Endometrium (tissue), 2 donors: ENCODE results near the gene GPHA2.

Source experiments
- FAIRE-seq: peaks from 2 replicates; lab custom pipeline; 2012; peaks lifted over from hg19 to GRCh38; lab: Jason Lieb, UNC
- donor health status: control.
- donor health status: control.

The GPHA2 gene

DNA sequence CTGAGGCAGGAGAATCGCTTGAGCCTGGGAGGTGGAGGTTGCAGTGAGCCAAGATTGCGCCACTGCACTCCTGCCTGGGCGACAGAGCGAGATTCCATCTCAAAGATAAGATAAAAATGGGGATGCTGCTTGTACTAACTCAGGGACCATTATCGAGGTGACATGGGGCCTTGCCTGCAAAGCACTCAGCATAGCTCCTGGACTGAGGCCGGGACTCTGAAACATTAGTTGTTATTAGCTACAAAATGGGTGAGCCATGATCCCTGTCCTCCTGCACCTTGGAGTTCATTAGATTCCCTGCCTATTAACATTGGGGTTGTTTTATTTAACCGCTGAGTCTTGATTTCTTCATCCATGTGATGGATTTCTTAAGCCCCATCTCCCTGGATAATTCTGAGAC is 6.1 kb downstream of the GPHA2 start:
- no peak for FAIRE-seq

DNA sequence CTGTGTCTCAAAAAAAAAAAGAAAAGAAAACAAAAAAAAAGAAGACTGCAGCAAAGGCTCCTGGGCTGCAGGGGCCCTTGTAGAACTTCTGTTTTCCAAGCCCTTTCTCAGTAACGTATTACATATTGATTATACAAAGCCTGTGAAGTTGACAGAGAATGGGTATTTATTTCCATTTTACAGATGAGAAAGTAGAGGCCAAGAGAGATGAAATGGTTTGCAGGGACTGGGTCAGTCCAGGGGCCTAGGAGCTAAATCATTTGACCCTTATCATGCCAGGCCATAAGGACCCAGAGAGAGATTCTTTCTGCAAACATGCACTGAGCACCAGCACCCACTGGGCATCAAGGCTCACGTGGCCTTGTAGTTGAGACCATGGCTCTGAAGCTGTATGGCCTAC is 6.7 kb downstream of the GPHA2 start:
- no peak for FAIRE-seq

DNA sequence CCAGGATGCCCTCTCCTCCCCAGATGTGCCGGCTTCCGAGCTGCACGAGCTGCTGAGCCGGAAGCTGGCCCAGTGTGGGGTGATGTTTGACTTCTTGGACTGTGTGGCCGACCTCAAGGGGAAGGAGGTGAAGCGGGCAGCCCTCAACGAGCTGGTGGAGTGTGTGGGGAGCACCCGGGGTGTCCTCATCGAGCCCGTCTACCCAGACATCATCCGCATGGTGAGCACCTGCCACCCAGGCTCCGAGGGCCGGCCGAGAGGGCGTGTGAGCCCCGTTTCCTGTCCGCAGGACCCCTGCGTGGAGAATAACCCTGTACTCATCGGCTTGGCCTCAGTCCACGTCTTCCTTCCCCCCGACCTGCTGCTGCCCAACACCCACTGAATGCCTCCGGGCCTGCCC is 9.0 kb downstream of the GPHA2 start:
- no peak for FAIRE-seq

DNA sequence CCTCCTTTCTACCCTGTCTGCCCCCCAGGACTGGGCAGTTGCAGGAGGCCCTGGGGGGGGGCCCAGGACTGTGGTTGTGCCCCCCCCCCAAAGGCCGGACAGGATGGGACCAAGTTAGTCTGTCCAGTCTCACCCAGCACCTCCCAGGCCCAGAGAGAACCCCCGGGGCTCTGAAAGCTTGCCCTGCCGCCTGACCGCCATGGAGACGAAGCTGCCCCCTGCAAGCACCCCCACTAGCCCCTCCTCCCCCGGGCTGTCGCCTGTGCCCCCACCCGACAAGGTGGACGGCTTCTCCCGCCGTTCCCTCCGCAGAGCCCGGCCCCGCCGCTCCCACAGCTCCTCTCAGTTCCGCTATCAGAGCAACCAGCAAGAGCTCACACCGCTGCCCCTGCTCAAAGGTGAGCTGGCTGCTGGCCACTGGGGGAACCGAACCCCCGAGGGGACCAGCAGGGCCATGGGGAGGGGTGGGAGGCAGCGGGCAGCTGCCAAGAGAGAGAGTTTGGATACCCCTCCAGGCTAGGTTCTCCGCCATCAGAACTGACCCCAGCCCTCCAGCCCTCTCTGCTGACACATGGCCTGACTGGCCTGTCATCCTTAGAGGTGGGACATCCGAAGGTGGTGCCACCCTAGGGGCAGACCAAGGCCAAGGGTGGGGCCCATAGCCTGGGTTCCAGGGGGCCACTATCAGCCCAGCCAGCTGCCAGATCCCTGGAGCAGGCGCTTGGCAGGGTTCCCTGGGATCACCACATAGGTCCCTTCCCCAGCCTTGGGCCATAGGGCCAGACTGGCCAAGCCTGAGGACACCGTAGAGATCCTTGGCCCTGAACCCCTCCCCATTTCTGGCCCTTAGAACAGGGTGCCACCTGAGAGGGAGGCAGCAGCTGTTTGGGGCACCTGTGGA is 9.9 kb downstream of the GPHA2 start:
- no peak for FAIRE-seq

DNA sequence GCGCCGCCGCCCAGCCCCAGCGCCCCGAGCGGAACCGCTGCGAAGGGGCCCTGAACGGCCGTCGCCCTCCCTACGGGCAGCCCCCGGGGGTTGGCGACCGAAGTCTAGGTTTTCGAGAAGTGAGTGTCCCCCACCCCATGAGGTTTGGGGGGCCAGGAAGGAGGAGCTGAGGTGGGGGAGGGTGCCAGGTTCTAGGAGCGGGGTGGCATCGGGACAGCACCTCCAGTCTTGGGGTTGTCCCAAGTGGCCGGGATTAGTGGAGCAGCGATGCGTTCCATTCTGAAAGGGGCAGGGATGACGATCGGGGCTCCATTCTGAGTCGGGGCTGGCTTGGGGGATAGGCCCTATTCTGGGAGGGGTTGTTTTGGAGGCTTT is 10.8 kb downstream of the GPHA2 start:
- no peak for FAIRE-seq

DNA sequence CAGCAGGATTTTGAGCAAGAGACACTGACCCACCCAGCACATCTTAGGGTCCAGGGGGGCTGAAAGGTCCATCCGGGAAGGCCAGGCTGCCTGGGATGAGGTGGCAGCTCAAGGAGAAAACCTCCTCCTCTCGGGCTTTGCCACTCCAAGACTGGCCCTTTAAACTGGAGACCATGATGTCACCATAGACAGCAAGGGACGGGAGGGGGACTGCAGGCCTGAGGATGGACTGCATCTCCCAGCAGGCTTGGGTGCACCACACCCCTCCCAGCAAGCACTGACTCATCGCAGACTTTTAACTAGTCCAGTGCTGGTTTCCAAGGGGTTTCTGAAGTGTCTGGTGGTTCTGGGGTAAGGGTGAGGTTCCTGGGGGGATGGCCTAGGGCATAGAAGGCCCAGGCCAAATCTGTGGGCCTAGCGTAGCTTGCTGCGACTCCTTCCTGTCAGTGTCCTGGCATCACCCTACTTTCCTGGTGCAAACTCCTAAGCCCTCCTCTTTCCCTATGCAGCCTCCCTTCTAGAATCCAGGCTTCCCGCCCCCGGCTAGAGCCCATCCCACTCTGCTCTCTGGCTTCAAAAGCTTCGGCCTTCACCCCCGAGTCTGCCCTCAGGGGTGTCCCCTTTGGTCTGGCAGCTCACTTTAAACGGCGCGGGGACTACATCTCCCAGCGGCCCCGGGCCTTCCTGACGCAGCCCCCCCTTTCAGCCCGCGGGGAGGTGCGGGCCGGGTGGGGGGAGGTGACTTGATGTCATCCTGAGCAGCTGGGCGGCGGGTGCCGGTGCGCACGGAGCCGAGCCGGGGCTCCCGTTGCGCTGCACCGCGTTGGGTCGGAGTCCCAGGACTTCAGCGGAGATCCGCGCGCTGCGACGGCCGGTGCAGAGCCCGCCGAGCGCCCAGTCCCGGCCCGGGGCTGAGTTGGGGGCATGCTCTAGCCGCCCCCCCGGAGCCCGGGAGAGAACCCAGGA is 11.5 kb downstream of the GPHA2 start, which contains the start of gene PPP2R5B:
PPP2R5B (plus strand) TSS at position 746 of the 966 bp plus-strand sequence. CDS start 1,046 bp downstream, outside the sequence.
- peak; percentile 66 for FAIRE-seq

DNA sequence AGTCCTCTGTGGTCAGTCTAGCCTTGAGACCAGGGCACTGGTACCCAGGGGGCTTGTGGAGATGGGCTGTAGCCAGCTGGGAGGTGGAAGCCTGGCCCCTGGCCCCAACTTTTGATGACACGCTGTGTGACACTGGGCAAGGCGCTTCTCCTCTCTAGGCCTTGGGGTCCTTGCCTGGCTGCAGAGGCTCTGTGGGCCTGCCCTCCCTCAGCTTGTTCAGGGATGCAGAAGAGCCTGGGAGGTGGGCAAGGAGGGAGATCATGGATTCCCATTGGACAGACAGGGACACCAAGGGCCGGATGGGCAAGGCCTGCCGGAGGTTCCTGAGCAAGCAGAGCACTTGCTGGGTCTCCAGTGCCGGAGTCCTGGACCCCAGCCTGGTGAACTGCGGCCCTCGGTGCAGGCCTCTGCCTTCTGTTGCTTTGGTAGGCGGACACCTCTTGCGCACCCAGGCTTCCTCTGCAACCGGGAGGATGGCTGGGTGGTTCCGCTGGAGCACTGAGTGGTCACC is 12.5 kb downstream of the GPHA2 start:
- FAIRE-seq, result no peak

DNA sequence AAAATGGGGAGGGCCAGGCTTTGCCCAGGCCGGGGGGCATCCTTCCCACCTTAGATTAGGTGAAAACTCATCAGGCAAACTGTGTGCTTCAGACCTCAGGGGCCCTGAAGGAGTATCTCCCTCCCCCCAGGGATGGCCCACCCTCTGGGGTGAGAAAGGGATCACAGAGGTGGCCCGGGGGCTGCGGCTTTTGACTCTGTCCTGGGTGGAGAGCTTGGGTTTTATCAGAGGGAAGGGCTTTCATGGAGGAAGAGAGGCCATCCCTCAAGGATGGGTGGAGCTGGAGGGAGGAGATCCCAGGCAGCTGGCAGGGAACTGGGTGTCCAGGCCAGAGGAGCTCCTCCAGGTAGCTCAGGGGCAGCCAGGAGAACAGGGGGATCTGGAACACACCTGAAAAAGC is 14.3 kb downstream of the GPHA2 start:
- no peak for FAIRE-seq

DNA sequence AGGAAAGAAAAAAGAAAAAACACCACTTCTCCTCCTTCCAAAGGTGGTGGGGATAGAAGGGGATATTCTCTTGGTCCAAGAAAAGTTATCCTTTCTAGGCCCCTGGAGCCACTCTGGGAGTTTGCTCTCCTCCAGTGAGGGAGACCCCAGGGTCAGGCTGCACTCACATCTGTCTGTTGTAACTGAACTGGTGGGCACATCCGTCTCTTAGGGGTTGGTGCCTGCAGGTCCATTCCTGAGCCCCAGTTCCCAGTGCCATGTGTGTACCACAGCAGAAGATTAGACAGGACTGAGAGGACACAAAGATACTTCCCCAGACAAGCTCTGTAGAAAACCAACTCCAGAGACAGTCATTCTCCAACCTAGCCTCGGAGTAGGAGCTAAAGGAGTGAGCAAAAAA is 15.6 kb downstream of the GPHA2 start:
- no peak for FAIRE-seq

DNA sequence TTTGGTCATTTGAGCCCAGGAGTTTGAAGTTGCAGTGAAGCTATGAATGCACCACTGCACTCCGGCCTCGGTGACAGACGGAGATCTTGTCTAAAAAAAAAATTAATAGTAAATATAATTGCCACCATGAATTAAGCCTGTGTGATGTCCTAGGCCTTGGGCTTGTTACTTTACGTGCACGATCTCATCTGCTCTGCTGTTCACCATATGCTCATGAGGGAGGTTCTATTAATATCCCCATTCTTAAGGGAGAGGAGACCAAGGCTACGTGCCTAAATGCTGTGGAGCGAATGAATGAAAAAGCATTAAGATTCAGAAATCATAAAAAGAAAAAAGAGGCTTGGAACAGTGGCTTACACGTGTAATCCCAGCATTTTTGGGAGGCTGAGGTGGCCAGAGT is 16.1 kb downstream of the GPHA2 start:
- no peak for FAIRE-seq

DNA sequence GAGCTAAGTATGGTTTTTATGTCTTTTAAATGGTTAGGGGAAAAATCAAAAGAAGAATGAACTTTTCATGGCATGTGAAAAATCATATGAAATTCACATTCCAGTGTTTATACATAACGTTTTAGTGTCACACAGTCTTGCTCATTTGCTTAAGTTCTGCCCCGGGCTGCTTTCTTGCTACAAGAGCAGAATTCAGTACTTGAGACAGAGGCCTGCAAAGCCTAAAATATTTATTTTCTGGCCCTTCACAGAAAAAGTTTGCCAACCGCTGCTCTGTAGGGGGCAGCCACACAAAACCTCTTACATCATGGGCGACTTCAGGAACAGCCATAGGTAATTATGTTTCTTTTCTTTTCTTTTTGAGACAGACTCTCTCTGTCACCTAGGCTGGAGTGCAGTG is 17.7 kb downstream of the GPHA2 start:
- no peak for FAIRE-seq

DNA sequence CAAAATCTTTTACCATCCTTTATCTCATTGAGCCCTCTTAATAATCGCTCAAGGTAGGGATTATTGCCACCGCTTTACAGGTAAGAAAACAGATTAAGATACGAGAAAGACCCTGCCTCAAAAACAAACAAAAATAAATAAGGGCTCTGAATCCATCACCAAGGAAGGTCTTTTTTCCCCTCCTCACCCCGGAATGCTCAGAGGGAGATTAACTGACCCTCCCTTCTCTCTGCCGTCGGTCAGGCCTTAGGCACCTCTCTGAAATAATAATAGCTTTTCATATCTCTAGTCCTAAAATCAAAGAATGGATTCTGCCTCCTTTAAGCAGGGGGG is 18.1 kb downstream of the GPHA2 start:
- no peak for FAIRE-seq

DNA sequence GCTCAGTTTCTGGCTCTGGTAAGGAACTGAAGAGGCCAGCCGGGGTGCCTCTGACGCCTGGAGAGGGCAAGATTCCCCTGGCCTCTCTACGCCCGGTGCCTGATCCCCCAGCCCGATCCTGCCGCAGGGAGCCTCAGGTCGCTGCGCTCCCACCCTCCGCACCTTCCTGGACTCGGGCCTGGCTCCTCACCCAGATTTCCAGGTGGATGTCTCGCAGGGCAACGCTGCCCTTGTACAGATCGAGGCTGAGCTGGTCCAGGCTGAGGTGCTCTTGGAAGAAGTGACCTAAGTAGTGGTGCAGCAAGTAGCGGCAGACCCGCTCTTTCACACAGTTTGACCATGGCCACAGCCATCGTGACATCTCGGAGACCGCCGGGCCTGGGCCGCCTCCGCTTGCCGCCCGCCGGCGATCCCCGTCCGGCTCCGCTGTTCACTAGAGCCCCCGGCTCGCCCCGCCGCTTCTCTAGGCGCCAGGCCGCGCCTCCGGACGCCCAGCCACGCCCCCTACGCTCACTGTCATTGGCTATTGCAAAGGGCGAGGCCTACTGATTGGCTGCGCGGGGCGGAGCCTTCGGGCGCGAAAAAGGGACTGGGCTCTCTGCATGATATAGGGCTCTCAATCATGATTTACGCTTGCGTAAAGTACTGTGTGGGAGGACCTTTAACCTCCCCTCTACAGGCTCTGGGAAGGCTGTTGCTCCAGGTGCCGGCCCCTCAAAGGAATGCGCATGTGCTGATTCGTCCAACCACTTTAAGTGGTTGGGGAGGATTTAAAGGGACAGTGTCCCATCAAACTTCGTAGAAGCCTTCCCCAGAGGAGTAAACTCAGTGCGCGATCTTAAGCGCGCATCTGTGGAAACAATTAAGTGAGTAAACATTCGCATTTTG is 18.7 kb downstream of the GPHA2 start, which contains the start of gene ATG2A:
ATG2A (minus strand) TSS at position 435 of the 888 bp plus-strand sequence; CDS start at position 361, 74 bp downstream.
- peak; percentile 97 for FAIRE-seq

DNA sequence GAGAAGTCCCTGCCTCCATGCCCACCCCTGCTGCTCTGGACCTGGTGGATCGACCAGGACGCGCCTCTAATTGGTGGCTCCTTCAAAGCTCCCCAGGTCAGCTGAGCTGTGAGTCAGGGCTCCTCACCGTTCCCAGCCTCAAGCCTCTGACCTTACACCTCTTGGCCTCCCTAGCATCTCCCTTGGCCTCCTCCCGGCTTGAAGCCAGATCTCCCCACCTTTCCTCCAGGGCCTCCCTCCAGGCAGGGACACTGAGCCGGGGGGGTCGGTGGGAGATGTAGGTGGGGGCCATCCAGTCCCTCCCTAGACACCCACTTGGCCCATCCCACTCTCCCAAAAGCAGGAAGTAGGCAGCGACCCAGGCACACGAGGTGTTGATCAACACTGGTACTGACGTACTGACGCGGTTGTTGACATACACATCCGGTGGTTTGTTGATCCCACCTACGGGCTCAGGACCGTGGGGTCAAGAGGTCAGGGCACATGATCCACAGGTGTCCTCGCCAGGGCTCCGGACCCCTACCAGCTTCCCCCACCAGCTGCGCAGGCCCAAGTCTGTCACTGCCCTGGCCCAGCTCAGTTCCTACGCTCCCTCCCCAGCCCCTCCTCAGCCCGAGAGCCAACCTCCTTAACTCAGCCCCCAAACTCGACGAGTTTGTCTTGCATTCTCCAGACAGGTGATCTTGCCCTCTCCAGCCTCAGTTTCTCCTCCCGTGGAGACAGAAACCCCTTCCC is 19.5 kb downstream of the GPHA2 start:
- no peak for FAIRE-seq

DNA sequence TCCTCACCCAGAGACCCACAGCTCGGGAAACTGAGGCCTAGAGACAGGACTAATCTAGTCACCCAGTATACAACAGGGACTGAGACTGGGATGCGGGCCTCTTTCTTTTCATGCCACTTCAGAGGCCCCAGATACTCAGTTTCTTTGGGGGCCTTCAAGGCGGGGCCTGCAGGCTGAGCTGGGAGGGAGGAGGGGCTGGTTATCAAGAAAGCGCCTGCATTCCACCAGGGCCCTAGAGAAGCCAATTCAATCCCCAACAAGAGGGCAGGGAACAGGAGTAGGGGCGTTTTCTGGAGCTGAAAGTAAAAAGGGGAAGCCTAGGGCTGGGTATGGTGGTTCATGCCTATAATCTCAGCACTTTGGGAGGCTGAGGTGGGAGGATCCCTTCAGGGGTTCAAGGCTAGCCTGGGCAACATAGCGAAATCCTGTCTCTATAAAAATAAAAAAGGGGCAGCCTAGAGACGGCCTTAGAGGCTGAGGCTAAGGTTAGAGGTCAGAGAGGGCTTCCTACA is 20.3 kb downstream of the GPHA2 start:
- FAIRE-seq, result no peak

DNA sequence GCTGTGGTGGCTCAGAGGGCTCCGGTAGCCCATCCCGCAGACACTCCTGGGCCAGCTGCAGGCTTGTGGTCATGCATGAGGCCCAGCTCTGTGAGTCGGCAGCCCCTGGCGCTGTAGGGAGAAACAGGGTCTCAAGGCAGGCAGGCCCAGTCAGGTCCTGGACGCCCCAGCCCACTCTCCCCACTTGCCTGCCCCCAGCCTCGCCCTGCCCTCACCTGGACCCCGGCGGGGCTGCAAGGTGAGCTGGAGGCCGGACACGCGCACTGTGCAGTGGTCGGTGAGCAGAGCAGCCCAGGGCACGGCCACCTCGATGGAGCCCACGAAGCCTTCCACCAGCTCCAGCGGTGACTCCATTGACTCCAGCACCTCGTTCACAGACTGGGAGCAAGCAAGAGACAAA is 21.6 kb downstream of the GPHA2 start:
- FAIRE-seq, result no peak

DNA sequence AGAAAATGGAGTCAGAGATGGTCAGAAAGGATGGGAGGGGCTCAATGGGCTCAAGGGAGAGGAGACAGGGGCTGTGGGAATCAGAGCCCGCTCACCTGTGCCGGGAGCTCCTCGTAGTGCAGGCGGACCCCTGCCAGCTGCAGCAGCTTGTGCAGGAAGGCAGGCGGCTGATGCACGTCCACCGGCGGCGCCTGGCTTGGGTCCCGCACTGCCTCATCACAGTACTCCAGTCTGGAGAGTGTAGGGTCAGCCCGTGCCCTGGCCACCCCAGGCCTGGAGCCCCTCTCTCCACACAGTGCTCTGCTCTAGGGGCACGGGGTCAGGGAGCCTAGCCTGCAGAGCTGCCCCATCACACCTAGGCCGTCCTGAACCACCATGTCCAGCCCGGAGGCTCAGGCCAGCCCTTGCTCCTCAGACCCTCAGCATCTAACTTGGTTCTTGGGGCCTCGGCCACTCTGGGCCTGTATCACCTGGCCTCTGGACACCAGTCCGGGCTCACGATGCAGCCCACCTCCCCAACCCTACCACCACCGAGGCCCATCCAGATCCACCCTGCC is 22.4 kb downstream of the GPHA2 start:
- no peak for FAIRE-seq

DNA sequence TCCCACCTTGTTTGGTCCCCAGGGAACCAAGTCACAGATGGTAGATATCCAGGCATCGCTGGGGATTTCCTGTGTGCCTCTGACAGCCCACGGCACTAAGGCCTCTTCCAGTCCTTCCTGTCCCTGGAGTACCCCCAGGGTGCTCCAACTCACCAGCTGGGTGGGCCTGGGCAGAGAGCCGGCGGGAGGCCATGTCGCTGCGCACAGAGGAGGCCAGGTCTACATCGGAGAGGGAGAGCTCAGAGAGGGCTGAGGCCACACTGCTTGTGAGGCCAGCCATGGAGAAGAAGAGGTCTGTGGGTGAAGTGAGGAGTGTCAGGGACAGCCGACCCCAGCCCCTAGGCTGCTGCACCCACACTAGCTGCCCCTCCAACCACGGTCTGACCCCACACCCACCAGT is 24.0 kb downstream of the GPHA2 start:
- FAIRE-seq, result no peak

DNA sequence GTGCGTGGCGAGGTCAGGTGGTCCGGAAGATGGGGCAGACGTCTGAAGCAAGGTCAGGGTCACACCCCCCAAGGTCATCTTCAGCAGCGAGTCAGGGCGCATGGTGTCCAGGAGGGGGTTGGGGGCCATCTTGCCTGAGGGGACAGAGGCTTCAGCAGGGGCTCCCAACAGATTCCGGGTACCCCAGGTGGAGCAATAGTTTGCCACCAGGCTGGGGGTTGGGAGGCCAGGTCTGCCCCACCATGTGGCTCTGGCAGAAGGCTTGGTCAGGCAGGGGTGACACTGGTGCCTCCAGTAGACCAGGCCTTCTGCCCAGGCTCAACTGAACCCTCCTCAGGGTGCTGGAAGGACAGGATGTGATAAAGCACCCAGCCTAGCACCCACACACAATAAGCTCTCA is 24.6 kb downstream of the GPHA2 start:
- no peak for FAIRE-seq

DNA sequence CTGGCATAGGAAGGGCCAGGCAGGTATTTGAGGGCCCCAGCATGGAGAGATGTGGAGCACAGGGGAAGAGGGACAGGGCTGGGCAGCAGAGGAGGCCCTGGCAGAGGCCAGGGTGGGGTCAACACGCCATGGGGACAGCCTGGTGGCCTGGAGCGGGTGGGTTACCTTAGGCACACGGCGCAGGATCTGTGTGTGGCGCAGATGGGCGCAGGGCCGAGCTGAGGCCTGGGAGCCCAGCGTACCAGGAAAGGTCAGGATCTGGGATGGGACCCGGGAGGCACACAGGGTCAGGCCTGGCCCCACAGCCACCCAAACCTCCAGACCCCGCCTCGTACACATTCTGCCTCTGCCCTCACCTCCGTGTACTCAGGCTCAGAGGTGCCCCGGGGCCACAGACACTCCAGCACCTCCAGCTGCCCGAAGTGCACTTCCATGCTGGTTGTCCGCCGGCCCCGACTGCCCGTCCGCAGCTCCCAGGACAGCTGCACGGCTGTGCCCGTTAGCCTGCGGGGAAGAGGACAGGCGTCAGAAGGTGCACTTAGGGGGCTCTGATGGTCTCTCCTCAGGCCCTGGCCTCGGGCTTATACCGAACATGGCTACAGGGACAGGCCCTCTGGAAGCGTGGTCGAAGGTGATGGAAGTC is 25.1 kb downstream of the GPHA2 start:
- no peak for FAIRE-seq
